GM21390 (cell line): ENCODE results near the gene CFAP70.
"Not testable (repeated sequence)": the region's sequence is repeated elsewhere in the genome, so short reads cannot be mapped to it uniquely, and the experiment has no call there.

Experiments used
- ATAC-seq: cut with Tn5 transposase; IDR thresholded peaks from one replicate; pipeline ENCODE4 v1.9.1; 2021; ENCODE audit not compliant: unreplicated experiment

The CFAP70 gene

DNA sequence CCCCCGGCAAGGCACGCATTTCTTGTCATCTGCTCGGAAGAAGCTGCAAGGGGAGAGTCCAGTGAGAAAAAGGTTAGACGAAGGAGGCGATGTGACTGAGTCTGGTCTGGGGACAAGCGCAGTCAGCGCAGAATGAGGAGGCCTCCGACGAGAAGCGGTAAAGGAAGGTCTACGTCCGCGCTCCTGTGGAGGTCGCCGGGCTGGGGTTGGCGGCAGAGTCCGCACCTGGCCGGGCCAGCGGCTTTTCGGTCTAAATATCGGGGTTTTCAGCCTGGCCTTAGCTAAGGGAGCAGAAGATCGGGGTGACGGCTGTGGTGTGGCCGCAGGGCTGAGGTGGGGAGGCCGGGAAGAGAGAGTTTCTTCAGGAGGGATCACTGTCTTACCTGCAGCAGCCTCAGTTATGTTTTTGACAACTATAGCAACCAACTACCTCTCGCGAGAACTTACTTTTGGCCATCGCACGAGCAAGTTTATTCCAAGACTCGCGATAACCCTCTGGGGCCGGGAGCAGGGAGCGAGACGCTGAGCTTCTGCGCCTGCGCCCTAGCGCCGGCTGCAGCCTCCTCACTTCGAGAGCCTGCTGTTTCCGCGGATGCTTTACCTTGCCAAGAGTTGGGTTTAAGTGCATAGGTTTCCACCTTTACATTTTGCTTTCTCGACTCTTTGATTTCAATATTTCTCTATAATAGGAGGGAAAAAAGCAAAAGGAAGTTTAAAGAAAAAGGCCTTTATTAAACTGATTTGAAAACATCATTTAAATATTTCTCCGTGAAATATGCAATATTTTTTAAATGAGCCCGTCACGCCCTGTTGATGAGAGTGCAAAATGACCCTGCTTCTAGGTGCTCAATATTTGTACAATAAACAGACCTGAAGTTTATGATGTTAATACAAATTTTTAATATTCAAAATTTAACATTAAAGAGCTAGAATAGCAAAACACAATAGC lies at the start of gene CFAP70:
Gene CFAP70, minus strand, starts transcription at position 534 of the 949 bp plus-strand sequence. CDS start 4,068 bp downstream, outside the sequence.
- ATAC-seq = peak; percentile 91

DNA sequence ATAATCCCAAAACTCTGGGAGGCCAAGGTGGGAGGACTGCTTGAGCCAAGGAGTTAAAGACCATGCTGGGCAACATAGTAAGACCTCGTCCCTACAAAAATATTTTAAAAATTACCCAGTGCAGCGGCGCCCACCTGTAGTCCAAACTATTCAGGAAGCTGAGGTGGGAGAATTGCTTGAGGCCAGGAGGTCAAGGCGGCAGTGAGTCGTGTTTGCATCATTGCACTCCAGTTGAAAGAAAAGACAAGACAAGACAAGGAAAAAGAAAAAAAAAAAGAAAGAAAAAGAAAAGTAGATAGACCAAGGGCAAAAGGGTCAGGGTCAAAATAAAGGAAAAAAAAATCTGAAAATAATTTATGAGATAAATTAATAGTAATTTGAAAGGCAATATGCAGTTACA lies 49.4 kb upstream of the CFAP70 start:
- ATAC-seq = no peak

DNA sequence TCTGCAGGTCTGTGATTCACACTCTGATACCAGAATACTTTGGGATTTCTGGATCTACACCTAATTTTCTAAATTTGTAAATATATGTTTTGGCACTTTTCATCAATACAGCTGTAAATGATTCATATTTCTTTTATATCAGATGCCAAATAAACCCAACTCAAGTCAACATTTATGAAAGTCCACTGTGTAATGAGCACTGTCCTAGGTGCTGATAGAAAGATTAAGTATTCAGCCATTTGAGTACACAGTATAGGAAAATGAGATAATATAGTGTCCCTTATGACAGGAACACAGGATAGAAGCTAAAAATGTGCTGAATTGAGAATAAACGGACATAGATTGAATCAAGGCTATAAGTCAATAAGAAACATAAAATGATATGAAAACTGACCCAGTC lies 48.8 kb upstream of the CFAP70 start:
- no peak for ATAC-seq

DNA sequence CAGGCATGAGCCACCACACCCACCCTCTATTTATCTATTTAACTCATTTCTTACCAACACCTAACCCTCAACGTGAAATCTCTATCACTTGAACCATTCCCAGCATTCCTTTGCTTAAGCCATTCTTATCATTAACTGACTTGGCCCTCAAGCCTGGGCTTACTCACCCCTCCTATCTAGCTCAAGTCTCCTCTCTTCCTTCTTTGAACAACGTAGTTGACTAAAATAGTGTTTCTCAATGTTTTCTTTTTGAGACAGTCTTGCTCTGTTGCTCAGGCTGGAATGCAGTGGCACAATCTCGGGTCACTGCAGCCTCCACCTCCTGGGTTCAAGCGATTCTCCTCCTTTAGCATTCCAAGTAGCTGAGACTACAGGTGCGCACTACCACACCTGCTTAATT lies 48.2 kb upstream of the CFAP70 start:
- no peak for ATAC-seq

DNA sequence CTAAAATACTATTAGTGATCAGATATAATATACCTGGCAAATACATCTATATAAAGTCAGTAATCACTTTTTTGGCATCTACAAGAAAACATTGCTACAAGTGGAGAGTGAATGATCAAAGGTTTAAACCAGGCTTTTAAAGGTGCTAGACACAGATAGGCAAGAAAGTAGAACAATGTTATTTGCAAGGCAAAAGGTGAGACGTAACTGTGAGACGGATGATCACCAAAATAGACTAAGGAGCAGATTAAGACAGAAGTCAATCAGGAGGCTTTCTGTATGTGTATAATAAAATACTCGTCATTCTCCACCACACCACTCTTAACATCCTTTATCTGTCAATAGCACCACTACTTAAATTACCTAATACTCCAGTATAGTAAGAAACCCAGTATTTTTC lies 46.9 kb upstream of the CFAP70 start:
- ATAC-seq = no peak

GRCh38 chr10:73404690-73405089 lies 46.0 kb upstream of the CFAP70 start:
- no peak for ATAC-seq

DNA sequence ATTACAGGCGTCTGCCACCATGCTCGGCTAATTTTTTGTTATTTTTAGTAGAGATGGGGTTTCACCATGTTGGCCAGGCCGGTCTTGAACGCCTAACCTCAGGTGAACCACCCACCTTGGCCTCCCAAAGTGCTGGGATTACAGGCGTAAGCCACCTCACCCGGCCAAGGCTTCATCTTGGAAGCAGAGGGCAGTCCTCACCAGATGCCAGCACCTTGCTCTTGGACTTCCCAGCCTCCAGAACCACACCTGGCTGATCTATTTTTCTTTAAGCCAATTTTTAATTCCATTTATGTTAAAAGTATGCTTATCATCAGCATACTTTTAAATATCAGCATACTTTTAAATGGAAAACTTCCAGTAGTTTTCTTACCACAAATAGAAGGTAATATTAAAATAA lies 43.0 kb upstream of the CFAP70 start:
- ATAC-seq = no peak

DNA sequence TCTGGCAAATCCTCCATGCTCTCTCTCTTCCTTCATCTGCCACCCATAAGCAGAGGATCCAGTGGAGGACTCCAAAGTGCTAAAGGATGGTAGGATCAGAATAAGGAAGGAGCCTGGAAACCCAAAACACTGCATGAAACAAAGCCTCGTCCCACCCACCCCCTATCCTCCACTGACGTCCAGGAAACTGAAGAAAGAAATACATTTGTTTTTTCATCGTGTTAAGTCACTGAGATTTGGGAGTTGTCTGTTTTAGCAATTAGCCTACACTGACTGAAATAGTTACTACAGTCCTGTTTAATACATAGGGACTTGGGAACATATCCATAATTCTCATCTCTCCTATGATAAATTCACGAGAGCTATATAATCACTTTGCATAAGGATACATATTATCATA lies 40.4 kb upstream of the CFAP70 start:
- no peak for ATAC-seq

DNA sequence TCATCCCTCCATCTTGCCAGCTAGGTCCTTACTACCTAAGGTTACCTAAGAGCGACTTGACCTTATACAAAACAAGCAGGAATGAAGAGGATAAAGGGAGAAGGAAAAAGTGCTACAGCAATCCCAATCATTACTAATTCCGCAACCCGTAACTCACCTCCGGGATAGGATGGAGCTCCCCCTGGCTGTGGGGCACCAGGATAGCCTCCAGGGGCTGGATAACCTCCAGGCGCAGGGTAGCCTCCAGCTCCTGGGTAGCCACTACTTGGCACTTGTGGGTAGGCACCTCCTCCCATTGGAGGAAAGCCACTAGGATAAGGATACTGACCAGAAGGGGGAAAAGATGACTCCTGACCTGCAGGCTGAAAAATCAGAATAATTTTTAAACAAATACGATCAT lies 39.4 kb upstream of the CFAP70 start:
- ATAC-seq = no peak

GRCh38 chr10:73394325-73394724 lies 35.7 kb upstream of the CFAP70 start:
- ATAC-seq = not testable (repeated sequence)

GRCh38 chr10:73388228-73388627 lies 29.6 kb upstream of the CFAP70 start:
- no peak for ATAC-seq

DNA sequence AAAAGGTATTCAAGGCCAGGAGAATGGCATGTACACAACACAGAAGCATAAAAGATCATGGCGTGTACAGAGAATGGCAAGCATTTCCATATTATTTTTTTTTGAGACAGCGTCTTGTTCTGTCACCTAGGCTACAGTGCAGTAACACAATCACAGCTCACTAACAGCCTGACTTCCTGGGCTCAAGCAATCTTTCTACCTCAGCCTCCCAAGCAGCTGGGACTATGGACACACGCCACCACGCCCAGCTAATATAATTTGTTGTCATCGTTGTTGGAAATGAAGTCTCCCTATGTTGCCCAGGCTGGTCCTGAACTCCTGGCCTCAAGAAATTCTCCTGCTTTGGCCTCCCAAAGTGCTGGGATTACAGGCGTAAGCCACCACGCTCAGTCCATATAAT lies 27.9 kb upstream of the CFAP70 start:
- ATAC-seq = no peak

DNA sequence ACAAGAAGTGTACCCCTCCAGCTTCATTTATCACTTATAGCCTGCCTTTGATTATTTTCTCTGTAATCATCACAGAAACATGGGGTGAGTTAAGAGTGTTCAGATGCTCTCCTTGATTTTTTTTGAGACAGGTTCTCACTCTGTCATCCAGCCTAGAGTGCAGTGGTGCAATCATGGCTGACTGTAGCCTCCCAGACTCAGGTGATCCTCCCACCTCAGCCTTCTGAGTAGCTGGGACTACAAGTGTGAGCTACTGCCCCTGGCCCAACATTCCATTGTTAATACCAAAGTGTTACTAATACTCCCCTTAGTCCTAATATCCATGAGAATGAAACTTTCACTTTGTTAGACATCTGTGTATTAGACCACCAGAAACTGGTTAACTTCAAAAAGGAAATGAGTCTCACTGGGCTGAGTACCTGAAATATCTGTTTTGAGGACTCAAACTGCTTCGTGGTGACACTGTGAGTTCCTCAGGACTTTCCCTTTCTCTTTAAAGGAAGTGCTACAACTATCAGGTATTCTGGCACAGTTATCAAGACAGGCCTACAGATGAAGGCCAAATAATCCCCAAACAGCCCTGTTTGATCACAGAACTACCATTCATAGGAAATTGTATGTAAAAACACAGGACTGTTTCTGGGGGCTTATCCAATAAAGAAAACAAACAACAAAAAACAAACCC lies 20.5 kb upstream of the CFAP70 start:
- ATAC-seq = no peak

GRCh38 chr10:73376679-73377078 lies 18.0 kb upstream of the CFAP70 start:
- ATAC-seq = no peak

DNA sequence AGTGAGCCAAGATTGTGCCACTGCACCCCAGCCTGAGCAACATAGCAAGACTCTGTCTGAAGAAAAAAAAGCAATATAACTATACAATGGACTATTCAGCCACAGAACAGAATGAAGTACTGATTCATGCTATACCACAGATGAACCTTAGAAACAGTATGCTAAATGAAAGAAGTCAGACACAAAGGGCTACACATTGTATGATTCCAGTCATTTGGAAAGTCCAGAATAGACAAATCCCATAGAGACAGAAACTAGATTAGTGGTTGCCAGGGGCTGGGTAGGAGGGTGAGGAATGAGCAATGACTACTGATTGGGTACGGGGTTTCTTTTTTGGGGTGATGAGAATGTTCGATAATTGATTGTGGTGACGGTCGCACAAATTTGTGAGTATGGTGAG lies 9.6 kb upstream of the CFAP70 start:
- no peak for ATAC-seq

GRCh38 chr10:73366381-73367298 lies 8.0 kb upstream of the CFAP70 start:
- ATAC-seq = no peak

DNA sequence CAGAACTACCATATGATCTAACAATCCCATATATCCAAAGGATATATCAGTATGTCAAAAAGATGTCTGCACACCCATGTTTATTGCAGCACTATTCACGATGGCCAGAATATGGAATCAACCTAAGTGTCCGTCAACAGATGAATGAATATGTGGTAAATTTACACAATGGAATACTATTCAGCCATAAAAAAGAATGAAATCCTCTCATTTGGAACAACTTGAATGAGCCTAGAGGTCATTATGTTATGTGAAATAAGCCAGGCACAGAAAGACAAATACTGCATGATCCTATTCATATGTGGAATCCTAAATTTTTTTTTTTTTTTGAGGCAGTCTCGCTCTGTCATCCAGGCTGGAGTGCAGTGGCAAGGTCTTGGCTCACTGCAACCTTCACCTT lies 6.3 kb upstream of the CFAP70 start:
- ATAC-seq = no peak

- no peak for ATAC-seq
Observed at GRCh38 chr10:73359492-73359891, 828 bp upstream of the CFAP70 start.

GRCh38 chr10:73357821-73358220 lies 843 bp downstream of the CFAP70 start:
- ATAC-seq = no peak

DNA sequence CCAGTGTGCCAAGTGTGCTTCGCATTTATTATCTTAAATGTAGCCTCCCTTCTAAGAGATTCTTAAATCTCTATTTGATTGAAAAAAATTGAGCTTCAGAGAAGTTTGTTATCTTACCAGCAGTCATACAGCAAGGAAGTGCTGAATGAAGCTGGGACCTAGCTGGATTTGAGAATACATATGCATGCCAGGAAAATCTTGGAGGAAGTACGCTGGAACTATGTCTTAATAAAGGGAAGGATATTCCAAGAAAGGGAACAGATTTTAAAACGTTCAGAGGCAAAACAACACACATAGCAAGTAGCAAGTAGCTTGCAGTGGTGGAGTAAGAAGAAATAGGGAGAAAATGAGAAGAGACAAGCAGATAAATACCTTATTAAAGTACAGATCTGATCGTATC lies 1.5 kb downstream of the CFAP70 start:
- ATAC-seq = no peak

DNA sequence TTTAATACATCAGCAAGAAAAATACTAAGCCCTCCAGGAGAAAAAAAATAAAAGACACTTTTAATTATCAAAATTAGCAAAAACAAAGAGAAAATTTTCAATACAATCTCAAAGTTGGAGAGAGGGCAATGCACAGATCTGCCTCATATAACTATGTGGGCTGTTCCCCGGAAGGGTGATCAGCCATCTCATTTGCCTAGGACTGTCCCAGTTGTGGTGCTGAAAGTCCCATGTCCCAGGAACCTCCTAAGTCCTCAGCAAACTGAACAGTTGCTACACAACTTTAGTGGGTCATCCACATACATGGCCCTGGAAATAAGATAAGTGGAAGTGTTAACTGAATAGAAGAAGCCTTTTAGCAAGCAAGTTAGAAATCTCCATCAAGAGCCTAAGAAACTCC lies 14.4 kb downstream of the CFAP70 start:
- no peak for ATAC-seq
